Gastroesophageal sphincter (tissue), 3 donors: ENCODE measurements around the gene SPDYE1.
"Not testable (repeated sequence)": the region's sequence is repeated elsewhere in the genome, so short reads cannot be mapped to it uniquely, and the experiment has no call there.

Experiments
- EP300 ChIP-seq: sonication (generic); formaldehyde crosslinking; IDR thresholded peaks from one replicate; pipeline ENCODE4 v1.6.1; 2017; ENCODE audit warnings: antibody characterized with exemption, mild to moderate bottlenecking
- POLR2A ChIP-seq, 2 donors: fragments of 450-650 bp; IDR thresholded peaks; one replicate each; pipeline ENCODE4 v1.6.1; 2017; ENCODE audit warnings: antibody characterized with exemption in 2 of 2, mild to moderate bottlenecking in 2 of 2, moderate library complexity in 1 of 2
- TF ChIP-seq, protein P1 (sequence below), 4 experiments: fragments of 200-600 bp in 2 of 4; fragments of 450-650 bp in 2 of 4; sonication (generic) in 1 of 4; IDR thresholded peaks; one replicate each; pipeline ENCODE4 v1.5.1; 2017 to 2019; ENCODE audit warnings: antibody characterized with exemption in 4 of 4, mild to moderate bottlenecking in 2 of 4, moderate library complexity in 2 of 4

DNA sequence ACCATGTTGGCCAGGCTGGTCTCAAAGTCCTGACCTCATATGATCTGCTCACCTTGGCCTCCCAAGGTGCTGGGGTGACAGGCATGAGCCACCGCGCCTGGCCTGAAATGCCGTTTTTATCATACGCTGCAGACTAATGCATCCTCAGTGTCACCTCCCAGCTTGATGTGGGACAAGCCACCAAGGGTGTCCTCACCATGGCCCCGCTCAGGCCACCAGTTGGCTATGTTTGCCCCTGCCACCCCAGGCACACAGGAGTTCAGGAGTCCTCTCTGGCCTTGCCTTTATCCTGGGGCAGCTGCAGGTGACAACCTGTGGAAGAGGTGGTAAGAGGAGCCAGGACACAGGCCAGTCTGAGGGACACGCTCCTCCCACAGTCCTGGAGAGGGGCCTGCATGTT is 3.0 kb upstream of the SPDYE1 start:
- not testable (repeated sequence) for TF ChIP-seq POLR2A (IDR thresholded peaks at IDR 0.05); EP300
- TF ChIP-seq, protein P1, sequence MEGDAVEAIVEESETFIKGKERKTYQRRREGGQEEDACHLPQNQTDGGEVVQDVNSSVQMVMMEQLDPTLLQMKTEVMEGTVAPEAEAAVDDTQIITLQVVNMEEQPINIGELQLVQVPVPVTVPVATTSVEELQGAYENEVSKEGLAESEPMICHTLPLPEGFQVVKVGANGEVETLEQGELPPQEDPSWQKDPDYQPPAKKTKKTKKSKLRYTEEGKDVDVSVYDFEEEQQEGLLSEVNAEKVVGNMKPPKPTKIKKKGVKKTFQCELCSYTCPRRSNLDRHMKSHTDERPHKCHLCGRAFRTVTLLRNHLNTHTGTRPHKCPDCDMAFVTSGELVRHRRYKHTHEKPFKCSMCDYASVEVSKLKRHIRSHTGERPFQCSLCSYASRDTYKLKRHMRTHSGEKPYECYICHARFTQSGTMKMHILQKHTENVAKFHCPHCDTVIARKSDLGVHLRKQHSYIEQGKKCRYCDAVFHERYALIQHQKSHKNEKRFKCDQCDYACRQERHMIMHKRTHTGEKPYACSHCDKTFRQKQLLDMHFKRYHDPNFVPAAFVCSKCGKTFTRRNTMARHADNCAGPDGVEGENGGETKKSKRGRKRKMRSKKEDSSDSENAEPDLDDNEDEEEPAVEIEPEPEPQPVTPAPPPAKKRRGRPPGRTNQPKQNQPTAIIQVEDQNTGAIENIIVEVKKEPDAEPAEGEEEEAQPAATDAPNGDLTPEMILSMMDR (IDR thresholded peaks at IDR 0.05), result not testable (repeated sequence)
